Limb (tissue), 2 donors: ENCODE data around the gene TMEM45A.
"Not testable (repeated sequence)": the region's sequence is repeated elsewhere in the genome, so short reads cannot be mapped to it uniquely, and the experiment has no call there.

Experiments
- DNase-seq, 2 donors: peaks; one replicate each; pipeline ENCODE4 v3.0.0-alpha.2; 2016; ENCODE audit errors: extremely low spot score in 2 of 2

The TMEM45A gene

GRCh38 chr3:100483529-100483928 is 8.9 kb upstream of the TMEM45A start:
- DNase-seq: no peak

- no peak for DNase-seq
These were observed 5.6 kb upstream of the TMEM45A start for GRCh38 chr3:100486808-100487207.

DNA sequence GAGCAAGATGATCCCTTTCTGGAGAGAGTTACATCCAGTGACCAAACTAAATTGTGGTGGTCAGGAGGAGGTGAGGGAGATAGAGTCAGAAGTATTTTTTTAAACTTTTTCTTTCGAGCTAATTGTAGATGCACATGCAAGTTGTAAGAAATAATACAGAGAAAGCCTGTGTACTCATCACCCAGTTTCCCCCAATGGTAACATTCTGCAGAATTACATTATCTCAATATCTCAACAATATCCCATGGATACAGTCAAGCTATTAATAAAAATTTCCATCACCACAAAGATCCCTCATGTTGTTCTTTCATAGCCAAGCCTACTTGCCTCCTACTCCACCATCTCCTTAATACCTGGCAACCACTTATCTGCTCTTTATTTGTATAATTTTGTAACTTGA is 3.3 kb upstream of the TMEM45A start:
- no peak for DNase-seq

- DNase-seq: no peak
These were observed 4.4 kb downstream of the TMEM45A start for GRCh38 chr3:100496711-100497261.

GRCh38 chr3:100499651-100500050 is 7.2 kb downstream of the TMEM45A start:
- no peak for DNase-seq

DNA sequence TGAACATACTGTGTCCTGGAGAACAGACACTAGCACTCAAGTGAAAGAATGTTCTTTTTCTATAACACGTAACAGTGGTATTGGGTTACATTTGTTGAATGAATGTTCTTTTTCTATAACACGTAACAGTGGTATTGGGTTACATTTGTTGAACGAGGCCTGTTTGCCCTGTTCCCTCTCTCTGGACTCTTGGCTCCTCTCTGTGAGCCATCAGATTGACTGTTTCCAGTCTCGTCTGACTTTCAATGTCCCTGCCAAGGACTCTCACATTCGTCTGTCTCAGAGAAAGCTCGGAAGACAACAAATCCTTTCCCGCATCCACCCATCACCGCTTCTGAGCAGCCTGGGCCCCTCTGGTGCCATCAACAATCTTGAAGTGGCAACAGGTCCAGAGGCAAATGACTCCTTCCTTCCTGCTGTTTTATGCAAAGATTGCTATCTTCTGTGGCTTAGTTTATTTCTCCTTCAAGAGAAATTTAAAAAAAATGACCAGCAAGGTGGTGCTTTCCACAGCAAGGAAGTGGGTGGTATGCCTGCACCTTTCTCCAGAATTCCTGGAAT is 8.0 kb downstream of the TMEM45A start:
- DNase-seq: no peak

DNA sequence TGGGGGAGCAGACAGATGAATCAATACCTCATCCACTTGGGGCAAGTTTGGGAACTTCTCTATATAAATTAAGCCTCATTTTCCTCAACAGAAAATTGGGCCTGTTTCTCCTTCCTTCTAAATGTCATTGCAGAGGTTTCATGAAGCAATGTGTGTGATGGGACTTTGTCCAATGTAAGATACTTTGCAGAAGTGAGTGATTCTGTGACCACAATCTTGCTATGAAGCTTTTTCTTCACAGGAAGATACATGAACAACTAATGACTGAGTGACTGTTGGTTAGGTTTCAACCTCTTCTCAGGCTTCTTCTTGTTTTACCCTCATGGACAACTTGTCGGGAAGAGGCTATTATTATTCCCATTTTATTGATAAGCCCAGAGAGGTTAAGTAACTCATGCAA is 11.0 kb downstream of the TMEM45A start:
- no peak for DNase-seq

GRCh38 chr3:100506355-100506754 is 13.9 kb downstream of the TMEM45A start:
- no peak for DNase-seq

DNA sequence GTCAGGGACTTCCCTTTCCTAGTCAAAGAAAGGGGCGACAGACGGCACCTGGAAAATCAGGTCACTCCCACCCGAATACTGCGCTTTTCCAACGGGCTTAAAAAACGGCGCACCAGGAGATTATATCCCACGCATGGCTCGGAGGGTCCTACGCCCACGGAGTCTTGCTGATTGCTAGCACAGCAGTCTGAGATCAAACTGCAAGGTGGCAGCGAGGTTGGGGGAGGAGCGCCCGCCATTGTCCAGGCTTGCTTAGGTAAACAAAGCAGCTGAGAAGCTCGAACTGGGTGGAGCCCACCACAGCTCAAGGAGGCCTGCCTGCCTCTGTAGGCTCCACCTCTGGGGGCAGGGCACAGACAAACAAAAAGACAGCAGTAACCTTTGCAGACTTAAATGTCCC is 17.4 kb downstream of the TMEM45A start:
- not testable (repeated sequence) for DNase-seq

GRCh38 chr3:100516232-100516631 is 23.8 kb downstream of the TMEM45A start:
- DNase-seq: no peak

- peak in 1 of 2 donors; percentile 27 for DNase-seq
These were observed 24.4 kb downstream of the TMEM45A start for GRCh38 chr3:100516838-100517237.

DNA sequence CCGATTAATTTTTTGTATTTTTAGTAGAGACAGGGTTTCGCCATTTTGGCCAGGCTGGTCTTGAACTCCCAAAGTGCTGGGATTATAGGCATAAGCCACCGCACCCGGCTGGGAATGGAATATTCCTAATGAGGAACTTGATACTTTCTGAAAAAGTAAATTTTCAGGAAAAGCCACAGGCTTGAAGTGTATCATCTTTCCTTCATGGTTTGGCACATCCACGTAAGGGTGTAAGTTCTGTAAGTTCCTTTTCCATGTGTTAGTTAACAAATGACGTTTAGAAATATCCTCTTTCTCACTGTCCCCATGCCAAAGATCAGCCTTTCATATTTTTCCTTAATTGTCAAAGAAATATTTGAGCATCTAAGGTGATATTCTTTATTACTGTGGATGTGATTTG is 24.9 kb downstream of the TMEM45A start:
- no peak for DNase-seq

GRCh38 chr3:100518244-100518643 is 25.8 kb downstream of the TMEM45A start:
- DNase-seq: no peak

- DNase-seq: no peak
These were observed 26.6 kb downstream of the TMEM45A start for GRCh38 chr3:100518983-100519382.

DNA sequence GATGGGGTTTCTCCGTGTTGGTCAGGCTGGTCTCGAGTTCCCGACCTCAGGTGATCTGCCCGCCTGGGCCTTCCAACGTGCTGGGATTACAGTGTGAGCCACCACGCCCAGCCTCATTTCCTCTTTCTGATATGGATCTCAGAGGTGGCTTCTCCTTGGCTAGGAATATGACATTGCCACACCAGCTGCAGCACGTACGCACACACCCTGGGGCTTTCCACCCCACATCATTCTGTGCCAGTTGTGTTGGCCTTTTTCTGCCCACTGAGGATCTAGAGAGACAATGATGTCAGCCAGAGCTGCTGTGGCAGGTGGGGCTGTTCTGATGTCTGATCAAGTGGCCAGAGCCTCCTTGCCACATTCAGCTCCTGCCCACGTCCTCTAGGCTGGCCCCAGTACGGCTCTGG is 29.0 kb downstream of the TMEM45A start:
- no peak for DNase-seq

DNA sequence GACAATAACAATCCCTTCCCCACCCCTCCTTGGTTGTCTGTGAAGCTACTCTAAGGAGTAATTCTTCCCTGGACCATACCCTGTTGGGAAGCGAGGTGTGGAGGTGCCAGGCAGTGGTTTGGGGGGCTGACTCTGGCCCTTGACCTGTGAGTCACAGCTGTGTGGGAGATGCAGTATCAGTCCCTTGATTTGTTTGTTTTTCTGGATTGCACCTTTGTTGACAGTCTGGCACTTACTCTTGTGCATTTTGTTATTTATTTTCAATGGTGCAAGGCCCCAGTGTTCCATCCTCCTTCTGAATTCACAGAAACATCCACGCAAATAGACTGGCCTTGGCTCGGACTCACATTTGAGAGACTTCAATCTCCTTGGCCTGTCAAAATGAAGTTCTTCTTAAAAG is 29.7 kb downstream of the TMEM45A start:
- no peak for DNase-seq

DNA sequence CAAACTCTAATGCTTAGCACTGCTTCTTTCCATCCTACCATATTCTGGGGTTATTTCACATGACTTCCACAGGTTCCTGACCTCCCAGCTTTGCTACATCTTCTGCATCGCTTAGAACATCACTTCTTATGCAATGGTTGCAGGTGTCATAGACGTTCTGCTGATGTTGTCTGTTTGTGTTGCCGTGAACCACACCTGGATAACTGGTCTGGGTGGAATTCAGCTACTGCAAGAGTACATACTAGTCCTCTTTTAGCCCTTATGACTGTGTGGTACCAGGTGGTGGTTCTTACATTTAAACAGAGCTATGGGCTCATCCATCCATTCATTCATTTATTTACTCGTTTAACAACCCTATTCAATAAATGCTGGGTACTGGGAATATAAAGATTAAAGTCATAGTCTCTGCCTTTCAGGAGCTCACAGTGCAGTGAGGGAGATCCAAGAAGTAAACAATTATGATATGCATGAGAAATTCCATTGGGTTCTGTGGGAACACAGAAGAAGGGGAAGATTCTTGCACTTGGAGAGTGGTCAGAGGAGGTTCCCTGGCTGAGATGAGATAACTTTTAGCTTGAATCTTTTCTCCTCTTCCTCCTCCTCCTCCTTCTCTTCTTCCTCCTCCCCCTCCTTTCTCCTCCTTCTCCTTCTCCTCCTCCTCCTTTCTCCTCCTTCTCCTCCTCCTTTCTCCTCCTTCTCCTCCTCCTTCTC is 30.8 kb downstream of the TMEM45A start:
- no peak for DNase-seq

- DNase-seq: no peak
These were observed 33.6 kb downstream of the TMEM45A start for GRCh38 chr3:100525753-100526612.

DNA sequence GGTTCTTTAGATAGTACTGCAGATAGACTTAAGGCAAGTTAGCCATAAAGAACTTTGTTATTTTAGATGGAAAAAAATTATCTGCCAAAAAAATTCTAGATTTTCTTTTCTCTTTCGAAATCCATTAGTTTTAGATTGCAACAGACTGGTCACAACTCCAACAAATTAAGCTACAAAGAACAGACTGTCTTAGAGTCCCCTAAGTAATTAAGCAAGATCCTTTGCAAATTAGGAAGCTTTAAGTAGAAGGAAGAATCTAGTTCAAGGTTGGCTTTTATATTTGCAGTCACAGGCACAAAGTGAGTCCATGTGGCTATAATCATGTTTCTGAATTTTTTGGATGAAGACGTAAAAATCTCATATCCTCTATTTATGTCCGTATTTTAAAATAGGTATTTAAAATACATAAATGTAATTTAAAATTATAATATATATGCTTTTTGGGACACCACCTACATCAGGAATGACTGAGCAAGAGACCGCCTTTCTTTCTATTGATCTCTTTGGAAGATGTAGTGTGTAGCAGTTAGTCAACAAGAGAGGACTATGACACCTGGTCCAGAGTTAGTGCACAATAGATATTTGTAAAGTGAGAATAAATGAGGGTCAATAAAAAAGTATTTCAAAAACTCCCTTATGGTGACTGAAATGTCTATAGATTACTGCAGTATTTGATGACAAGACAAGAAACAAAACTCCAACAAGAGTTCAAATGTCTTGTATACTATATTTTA is 34.4 kb downstream of the TMEM45A start:
- no peak for DNase-seq

- no peak for DNase-seq
These were observed 34.9 kb downstream of the TMEM45A start for GRCh38 chr3:100527347-100527735.

GRCh38 chr3:100531093-100531492 is 38.7 kb downstream of the TMEM45A start:
- DNase-seq: no peak

GRCh38 chr3:100532411-100532810 is 40.0 kb downstream of the TMEM45A start:
- no peak for DNase-seq
